Stimulated activated CD8-positive, alpha-beta memory T cell treated with anti-CD3 and anti-CD28 coated beads, Interleukin-15, amount 100 ng/mL, for 24 hours (primary cell): ENCODE measurements around the gene GBGT1.
A peak's percentile ranks its signal among the peaks of the same experiment; 100 is the strongest.

Source experiments
- DNase-seq: peaks from one replicate; pipeline ENCODE4 v3.0.0-alpha.2; 2020; ENCODE audit warnings: low read depth

The GBGT1 gene

GRCh38 chr9:133162861-133163503, 732 bp downstream of the GBGT1 start:
- no peak for DNase-seq

GRCh38 chr9:133161547-133161950, 2.2 kb downstream of the GBGT1 start:
- DNase-seq, result no peak

- DNase-seq, result no peak
Observed at GRCh38 chr9:133160742-133161546, 2.8 kb downstream of the GBGT1 start.

- DNase-seq, result no peak
Observed at GRCh38 chr9:133158695-133159094, 5.0 kb downstream of the GBGT1 start.

DNA sequence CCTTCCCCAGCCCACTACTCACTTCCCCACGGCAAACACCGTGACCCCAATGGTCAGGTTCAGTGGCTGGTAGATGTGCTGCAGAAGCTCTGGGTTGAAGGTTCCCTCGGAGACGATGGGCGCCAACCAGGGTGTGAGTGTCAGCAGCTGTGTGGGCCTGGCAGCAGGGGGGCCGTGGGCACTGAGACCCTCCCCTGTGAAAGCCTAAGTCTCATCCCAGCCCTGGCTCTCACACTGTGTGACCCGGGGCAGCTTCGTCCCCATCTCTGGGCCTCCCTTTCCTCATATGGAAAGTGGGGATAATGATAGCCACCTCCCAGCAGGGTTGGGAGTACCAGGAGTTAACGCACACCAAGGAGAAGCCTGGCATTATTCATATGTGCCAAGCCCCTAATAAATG, 8.6 kb downstream of the GBGT1 start:
- no peak for DNase-seq

- no peak for DNase-seq
Observed at GRCh38 chr9:133154097-133154989, 9.4 kb downstream of the GBGT1 start.

DNA sequence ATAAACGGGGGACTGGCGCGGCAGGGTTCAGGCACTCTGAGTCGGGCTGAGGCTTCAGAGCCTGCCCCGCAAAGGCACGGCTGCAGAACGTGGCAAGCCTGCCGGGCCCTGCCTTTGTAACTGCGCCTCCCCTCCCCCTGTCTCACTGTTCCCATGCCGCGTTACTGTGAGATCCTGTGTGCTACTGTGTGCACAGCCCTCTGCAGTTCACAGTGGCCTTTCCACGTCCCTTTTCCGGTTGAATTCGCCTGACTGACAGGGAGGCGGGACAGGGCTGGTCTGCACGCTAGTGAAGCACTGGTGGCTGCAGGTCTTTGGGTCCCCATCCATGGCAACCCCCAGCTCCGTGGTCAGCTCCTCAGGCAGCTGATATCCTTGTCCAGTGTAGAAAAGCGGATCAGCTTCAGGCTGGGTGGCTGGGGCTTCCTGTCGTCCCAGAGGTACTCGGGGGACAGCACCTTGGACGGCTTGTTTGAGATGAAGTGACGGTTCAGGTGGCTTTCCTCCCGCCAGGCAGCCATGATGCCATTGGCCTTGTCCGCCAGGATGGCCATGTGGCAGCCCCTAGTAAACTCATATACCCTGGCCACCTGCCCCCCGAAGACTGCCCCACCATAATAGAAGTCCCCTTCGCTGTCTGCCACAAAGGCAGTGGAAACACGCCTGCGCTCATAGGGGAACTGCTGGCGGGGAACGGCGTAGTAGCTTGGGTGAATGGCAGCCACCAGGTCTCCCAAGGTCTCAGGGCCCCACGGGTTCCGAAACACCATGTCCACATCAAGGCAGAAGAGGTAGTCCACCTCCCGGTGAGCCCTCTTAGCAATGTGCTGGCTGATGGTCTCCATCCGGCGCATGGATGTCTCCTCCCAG, 10.3 kb downstream of the GBGT1 start:
- no peak for DNase-seq

GRCh38 chr9:133151601-133152525, 11.9 kb downstream of the GBGT1 start:
- DNase-seq, result no peak

DNA sequence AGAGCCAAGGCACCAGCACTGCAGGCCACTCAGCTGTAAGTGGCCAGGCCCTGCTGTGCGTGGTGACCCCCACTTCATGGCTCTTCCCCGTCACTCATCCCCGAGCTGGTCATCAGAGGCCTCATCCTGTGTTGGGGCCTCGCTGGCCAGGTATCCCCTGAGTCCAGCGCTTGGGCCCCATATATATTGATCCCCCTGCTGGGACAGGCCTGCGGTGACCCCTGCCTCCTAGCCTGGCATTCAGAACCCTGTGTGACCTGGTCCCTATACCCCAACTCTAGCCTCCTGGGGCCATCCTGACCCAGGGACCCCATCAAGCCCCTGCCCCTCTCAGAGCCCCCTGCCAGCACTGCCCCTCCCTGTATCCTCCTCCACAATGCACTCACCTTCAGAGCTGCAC, 12.7 kb downstream of the GBGT1 start:
- DNase-seq, result no peak

- DNase-seq, result peak; percentile 58
Observed at GRCh38 chr9:133149130-133150015, 14.3 kb downstream of the GBGT1 start.

DNA sequence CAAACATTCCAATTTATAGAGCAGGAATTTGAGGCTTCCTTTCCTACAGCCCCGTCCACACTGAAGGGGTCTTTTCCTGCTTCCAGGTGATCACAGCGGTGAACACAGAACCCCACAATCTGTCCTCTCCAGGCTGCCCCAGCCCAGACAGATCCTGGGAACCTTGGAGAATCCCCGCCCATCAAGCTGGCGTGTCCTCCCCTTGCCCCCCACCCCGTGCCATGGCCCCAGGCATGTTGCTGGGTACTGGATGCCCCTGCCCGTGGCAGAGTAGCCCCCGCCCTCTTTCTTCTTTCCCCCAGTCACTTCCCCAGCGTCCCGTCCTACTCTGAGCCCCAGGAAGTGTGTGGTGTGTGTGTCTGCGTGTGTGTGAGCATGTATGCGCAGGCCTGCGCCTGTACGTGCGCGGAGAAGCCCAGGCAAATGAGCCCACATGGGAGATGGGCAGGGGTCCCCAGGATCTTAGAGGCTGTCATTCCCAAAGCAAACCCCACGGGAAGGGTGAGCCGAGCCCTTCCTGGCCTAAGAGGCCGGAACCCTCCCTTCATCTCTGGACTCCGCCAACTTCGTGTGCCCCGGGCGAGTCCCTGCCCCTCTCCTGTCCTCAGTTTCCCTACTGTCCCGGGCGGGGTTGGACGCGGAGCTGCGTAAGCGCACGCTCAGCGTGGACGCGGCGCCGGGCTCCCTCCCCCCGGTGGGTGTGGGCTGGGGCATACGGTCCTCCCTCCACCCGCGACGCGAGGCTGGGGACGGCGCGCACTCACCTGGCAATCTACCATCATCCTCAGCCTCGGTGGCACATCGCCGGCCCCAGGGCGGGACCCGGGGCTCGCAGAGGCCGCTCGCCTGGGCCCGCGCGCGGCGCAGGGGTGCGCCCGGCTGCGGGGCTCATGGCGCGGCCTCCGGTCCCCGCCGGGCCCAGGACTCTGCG, 15.2 kb downstream of the GBGT1 start:
- DNase-seq, result peak; percentile 33

- DNase-seq, result peak; percentile 59
Observed at GRCh38 chr9:133147412-133148198, 16.1 kb downstream of the GBGT1 start.

DNA sequence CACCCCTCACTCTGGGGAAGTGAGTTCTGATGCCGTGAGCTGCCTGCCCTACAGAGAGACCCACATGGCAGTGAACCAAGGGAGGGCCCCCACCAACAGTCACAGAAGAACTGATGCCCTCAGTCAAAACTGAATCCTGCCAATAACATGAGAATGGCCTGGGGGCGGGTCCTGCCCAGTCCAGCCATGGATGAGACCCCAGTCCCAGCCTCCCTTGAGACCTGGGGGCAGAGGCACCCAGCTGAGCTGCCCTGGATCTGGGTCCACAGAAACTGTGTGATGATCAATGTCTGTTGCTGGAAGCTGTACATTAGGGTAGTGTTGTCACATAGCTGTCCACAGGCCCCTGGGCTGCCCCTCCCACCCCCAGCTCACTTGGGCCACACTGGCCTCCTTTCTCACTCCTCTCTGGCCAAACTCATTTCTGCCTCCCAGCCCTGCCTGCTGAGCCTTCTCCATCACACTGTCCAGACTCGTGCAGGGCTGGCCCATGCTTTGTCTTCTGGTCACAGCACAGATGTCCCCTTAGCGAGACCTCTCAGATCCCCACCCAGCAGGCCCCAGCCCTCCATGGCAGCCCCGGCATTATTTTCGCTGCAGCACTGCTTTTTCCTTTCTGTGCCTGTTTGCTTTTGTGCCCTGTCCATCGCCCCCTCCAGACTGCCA, 16.8 kb downstream of the GBGT1 start:
- no peak for DNase-seq

DNA sequence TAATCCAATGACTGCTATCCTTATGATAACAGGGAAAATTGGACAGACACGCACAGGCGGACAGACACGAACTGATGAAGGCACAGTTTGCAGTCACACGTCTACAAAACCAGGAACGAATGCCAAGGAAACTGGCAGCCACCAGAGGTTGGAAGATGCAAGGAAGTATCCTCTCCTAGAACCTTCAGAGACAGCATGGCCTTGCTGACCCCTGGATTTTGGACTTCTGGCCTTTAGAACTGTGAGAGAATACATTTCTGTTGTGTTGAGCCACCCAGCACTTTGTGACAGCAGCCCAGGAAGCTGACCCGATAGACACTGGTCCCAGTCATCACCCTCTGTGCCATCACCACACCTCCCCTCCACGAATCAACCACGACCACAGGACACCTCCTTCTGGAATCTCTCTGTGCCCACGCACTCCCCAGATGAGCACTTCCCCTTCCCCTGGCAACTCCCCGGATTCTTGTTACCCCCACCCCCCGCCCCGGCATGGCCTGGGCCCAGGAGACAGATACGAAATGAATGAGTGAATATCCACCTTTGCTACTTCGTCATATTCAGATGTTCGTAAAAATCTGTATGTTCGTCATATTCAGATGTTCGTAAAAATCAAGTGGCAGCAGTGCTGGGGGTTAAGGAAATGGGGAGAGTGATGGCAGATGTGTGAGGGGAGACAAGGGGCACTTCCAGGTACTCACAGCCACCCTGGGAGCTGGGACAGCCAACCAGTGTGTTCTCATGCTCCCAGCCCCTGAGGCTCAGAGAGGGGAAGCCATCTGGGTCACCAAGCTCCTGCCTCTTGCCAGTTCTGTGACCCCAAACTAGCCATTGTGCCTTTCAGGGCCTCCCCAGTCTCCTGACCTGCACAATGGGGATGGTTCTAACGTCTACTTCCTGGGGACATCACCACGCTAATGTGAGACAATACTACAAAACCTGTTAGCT, 18.5 kb downstream of the GBGT1 start:
- no peak for DNase-seq

DNA sequence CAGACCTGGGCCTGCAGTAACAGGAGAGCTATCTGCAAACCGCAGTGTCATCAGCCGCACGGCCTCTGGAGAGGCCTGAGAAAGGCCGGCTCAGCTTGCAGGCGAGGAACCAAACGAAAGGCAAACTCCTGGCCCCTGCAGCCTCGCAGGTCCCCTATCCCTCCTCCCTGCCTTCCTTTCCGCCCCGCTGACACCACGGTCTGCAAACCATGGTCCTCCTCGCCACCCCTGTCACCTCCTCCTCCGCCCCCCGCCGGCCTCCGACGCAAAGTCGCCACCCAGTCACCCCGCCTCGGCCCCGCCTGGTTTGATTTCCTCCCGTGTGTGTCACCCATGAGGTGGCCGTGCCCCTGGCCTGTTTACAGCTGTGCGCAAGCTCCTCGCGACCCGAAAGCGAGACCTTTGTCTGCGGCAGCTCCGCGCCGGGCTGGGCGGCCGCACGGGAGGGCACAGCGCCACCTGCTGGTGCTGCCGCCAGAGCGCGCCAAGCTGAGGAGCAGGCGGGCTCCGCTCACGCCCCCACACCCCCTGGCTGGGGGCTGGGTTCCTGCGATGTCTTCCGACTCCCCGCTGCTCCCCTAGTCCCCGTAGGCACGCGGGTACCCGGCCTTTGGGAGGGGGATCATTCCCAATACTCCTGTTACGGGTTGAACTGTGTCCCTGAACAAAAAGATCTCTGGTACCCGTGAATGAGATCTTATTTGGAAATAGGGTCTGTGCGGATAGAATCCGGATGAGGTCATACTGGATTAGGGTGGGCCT, 19.4 kb downstream of the GBGT1 start:
- DNase-seq, result peak; percentile 92
